UCSD-AML1 (cell line): Measurements from ENCODE around the gene ACTG1.

Experiments used
- DNase-seq: peaks from one replicate; lab custom pipeline; 2025; ENCODE audit not compliant: unreplicated experiment; lab: John Stamatoyannopoulos, UW

ACTG1 gene

DNA sequence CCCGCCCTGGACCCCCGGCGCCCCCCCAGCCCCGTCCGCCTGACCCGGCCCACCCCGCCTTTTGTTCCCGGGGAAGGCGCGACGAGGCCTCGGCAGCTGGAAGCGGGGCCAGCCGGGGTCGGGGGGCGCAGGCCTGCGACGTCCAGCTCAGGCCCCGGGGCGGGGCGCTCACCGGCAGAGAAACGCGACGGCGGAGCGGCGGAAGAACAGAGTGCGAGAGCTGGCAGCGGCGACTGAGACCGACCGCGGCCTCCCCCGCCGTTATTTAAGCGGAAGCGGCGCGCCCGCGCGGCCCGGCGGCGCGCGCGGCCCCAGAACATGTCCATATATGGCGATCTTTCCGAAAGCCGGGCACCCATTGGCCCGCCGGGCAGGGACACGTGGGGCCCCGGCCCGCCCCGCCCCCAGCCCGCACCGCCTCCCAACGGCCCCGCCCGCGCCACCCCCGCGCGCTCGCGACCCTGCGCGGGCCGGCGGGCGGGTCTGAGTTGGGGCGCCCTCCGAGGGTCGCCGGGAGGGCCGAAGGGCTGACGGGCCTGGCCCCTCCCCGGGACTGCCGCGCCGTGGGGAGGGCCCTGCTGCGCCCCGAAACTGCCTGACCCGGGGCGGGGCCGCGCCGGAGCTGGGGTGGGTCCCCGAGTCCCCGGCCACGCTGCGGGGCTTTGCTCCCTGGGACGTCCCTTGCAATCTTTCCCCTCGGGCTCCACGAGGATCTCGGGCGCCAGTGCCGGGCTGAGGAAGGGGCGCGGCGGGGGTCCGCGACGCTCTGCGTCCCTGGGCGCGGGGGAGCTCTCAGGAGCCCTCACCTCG, at the start of gene ACTG1:
ACTG1 (minus strand) TSS at position 238 of the 810 bp plus-strand sequence. CDS start 445 bp downstream, outside the sequence.
- peak; percentile 92 for DNase-seq

- DNase-seq: no peak
Measured at GRCh38 chr17:81561494-81561885, 48.9 kb upstream of the ACTG1 start.

- no peak for DNase-seq
Measured at GRCh38 chr17:81558941-81559806, 46.6 kb upstream of the ACTG1 start.

GRCh38 chr17:81558115-81558468, 45.5 kb upstream of the ACTG1 start:
- DNase-seq: no peak

- DNase-seq: no peak
Measured at GRCh38 chr17:81557276-81558114, 44.9 kb upstream of the ACTG1 start.

DNA sequence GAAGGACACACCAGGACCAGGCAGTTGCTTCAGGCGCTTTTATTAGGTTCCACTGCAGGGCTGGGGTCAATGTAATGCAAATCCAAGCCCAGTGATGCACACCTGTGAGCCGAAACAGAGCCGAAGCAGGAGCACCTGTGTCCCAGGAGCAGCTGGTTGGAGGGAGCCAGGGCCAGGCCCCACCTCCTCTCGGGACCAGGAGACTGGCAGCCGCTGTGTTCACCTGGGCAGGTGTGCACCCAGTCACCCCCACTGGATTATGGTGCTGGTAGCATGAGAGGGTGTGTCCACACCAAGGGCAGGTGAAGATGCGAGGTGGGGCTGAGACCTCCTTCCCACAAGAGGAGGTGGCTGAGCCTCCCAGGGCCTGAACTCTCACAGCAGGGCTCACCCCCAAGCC, 44.3 kb upstream of the ACTG1 start:
- no peak for DNase-seq

DNA sequence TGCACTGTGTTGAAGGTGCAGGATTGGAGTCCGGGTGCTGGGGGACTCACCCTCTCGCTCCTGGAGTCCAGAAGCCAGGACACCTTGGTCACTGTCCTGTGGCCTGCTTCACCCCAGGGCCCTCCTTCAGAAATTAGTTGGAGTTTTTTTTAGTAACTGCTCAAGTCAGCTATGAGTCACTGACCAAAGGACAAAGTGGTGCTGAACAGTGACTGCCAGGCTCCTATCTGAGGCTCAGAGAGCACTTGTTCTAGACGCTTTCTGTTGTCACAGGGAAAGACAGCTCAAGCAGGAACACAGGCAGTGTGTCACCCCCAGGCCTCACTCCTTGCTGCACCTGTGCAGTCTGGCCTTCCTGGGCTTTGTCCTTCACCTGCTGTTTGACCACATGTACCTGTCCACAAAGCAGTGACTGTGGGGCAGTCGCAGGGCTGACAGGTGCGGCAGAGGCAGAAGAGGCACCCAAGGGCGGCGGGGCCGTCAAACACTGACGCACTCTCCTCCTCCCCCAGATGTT, 43.6 kb upstream of the ACTG1 start:
- DNase-seq: no peak

DNA sequence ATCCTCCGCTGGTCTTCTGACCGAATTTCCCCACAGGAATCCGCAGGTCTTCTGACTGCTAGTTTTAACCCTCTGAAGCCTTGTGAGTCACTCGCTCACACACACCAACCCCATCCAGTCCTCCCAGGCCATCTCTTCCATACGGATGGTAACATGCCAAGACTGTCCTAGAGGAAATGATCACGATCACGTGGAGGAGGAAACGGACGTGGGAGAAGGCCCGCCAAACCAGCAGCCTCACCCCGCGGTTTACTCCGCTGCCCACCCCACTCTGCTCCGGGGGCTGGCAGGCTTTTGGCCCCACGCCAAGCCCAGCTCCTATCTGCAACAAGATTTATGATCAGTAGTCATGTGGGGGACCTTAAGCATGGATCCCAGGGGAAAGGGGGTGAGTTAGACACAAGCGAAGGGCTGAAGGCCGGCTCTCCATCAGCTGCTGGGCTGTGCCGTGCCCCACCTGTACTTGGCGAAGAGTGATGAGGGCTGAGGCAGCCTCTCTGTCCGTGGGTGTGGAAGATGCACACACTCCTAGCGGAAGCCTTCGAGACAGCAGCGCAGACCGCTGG, 41.1 kb upstream of the ACTG1 start:
- peak; percentile 53 for DNase-seq

DNA sequence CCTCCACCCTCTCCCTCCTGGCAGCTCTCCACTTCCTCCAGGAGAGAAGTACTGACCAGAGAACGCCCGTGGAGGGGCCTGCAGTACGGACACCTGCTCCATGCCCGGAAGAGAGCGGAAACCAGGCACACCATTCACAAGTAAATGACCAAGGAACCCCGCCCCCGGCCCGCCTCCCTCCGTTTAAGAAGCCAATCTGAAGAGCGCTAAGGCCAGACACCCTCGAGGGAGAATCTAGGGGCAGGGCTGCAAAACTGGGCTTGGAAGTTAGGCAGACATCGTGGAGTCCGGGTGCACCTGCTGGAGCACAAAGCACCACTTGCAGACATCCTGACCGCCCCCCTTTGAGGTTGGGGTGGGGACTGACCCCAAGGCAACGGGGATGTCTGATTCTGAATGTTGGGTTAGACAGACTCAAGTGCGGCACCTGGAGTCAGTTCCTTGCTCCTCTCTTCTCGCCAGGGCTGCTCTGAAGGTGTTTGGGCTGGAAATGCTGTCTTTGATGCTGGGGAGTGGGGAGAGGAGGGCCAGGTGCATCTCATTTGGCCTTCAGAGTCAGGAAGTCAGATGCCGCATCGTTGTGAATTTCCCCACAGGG, 40.5 kb upstream of the ACTG1 start:
- DNase-seq: peak; percentile 85

- DNase-seq: peak; percentile 85
Measured at GRCh38 chr17:81552244-81553017, 39.8 kb upstream of the ACTG1 start, which contains the start of gene FAAP100. TSS of gene FAAP100 (minus strand) at chr17:81552353. CDS start at chr17:81552330, 23 bp downstream.

- no peak for DNase-seq
Measured at GRCh38 chr17:81551458-81552243, 39.1 kb upstream of the ACTG1 start.

DNA sequence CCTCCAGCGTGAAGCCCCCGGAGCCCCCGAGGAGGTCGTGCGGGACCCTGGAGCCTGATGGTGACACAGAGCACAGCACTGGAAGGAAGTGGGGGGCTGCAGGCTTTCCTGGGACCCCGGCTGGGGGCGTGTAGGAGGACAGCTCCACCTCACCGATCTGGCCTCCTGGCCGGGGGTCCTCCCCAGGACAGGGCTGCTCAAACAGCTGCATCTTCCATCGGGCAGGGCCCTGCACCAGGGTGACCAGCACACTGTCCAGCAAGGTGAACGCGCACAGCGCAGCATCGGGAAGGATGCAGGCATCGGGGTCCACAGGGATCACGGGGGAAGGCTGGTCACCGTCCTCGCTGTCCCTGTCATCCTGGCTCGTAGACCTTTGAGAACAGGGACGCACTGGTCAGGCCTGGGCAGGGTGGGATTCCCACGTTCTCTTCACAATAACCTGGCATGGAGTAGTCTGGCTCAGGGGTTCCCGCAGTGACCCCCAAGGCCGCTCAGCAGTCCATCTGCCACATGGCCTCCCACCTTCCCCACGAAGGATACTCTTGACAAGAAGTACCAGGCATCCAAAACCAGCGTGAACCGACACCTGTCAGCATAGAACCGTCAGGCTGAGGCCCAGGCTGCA, 38.3 kb upstream of the ACTG1 start:
- DNase-seq: no peak

DNA sequence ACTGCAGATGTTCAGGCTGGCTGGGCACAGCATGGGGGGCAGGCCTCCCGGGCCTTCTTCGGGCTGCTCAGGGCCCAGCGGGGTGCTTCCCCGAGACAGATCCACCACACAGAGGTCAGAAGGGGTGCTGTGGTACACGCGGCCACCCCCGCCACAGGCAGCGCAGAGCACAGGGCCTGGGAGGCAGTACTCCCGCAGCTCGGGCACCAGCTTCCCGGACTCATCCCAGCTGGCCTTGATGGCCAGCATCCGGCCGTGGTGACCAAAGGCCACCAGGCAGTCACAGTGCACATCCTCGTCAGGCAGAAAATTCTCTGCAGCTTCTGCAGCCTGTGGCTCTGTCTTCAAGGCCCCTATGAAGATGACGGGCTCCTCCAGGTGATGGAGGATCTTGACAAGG, 37.7 kb upstream of the ACTG1 start:
- no peak for DNase-seq

- DNase-seq: no peak
Measured at GRCh38 chr17:81549826-81550225, 37.2 kb upstream of the ACTG1 start.

GRCh38 chr17:81549031-81549557, 36.5 kb upstream of the ACTG1 start:
- no peak for DNase-seq

DNA sequence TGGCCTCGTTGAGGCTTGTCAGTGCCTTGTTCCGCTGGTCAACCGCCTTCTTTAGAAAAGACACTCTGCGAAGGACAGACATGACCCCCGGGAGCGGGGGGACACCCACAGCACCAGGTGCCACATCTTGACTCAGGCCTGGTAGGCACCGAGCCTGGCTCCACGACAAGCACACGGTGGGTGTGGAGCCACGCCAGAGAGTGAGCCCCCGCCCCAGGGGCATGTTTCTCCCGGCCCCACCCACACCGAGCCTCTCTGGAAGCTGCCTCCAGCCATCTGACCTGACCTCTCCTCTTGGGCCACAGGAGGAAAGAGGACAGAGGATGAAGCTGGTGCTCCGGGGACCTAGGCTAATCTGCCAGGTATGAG, 35.0 kb upstream of the ACTG1 start:
- DNase-seq: no peak

DNA sequence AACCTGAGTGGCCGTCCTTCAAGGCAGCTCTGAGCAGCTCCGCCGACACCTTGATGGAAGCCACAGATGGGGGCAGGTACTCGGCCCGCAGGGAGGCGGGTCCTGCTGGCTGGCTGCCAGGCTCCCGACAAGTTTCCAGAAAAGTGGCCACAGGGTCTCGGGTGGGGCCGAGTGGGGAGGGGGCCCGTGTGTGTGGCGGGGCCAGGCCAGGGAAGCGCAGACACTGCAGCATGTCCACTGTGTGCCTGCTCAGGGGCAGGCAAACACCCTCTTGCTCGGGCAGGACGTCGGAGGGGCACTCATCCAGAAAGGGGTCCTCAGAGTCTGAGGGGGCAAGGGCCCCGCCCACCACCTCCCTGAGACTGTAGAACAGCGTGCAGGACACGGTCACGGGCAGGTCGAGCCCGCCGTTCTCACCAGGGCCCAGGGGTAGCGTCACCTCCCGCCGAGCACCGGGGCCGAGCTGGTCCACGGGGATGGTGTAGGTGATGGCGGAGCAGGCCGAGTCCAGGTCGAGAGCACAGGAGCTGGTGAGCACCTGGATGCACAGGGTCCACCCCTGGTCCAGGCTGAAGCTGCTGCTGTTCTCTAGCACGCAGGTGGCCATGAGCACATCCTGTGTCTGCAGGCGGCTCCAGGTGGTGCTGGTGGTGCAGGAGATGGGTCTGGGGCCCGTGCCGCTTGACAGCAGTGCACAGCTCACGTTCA, 34.5 kb upstream of the ACTG1 start:
- DNase-seq: no peak
